Subcutaneous adipose tissue (tissue), 4 donors: ENCODE measurements around the gene IPO13. TPM values are rescaled to one million over a fixed set of nuclear protein-coding genes. Genes with fewer than 3 reads are reported as not detected.

Experiments used
- CTCF ChIP-seq: fragments of 450-650 bp; IDR thresholded peaks from one replicate; pipeline ENCODE4 v1.5.1; 2016; ENCODE audit warnings: low read depth, mild to moderate bottlenecking, control low read depth, antibody characterized with exemption, moderate library complexity
- total RNA-seq, 4 donors: library from RNA; depleted of rRNA; stranded (reverse); fragments of >200 nt; gene quantifications; one replicate each; pipeline ENCODE4 v1.1.0, GENCODE V29; 2016

The IPO13 gene
- total RNA-seq, 4 donors from 2014 or later, result 17.4 to 18.2 (median 17.8) TPM

GRCh38 chr1:43947061-43947873 lies 517 bp downstream of the IPO13 start:
- no peak for TF ChIP-seq CTCF

GRCh38 chr1:43947874-43948437 lies 1.2 kb downstream of the IPO13 start:
- TF ChIP-seq CTCF, result no peak

- no peak for TF ChIP-seq CTCF
Observed at GRCh38 chr1:43949678-43950077, 2.9 kb downstream of the IPO13 start.

GRCh38 chr1:43951021-43951985 lies 4.6 kb downstream of the IPO13 start:
- TF ChIP-seq CTCF, result no peak

GRCh38 chr1:43952731-43953346 lies 6.1 kb downstream of the IPO13 start:
- no peak for TF ChIP-seq CTCF

GRCh38 chr1:43953361-43953760 lies 6.6 kb downstream of the IPO13 start:
- TF ChIP-seq CTCF, result no peak
